PC-9 (cell line): Measurements from ENCODE around the gene LYPLAL1. TPM values are rescaled to one million over a fixed set of nuclear protein-coding genes. Genes with fewer than 3 reads are reported as not detected.

Experiments
- BruUV-seq: library from RNA; stranded (reverse); fragments of 400-500 nt; replicated peaks from 2 replicates; lab custom pipeline; 2021; lab: Mats Ljungman, UMichigan
- CTCF ChIA-PET: fragments of 300-600 bp; sonication (Branson Sonifier 250); formaldehyde crosslinking; loops from one replicate; lab custom pipeline; 2022; ENCODE audit warnings: antibody characterized with exemption; lab: Charles Lee
- POLR2A ChIA-PET: fragments of 300-600 bp; sonication (Branson Sonifier 250); formaldehyde crosslinking; loops from one replicate; lab custom pipeline; 2022; ENCODE audit warnings: antibody characterized with exemption; ENCODE audit not compliant: unreplicated experiment; lab: Charles Lee
- DNase-seq, 2 experiments: peaks; one replicate each; pipeline versions ENCODE4 v3.0.0 to v3.0.0-alpha.2; 2015 to 2022; ENCODE audit warnings: mixed read lengths in 1 of 2
- H2AFZ ChIP-seq: fragments of 200-600 bp; sonication (generic); 2 replicates; pipeline ENCODE4 v1.8.1; 2017; ENCODE audit warnings: antibody characterized with exemption
- H3F3A ChIP-seq: fragments of 200-600 bp; sonication (generic); 2 replicates; pipeline ENCODE4 v1.8.1; 2017; ENCODE audit warnings: antibody characterized with exemption, mild to moderate bottlenecking, low read depth; ENCODE audit not compliant: insufficient read depth
- H3K27ac ChIP-seq: fragments of 200-600 bp; sonication (generic); 2 replicates; pipeline ENCODE4 v1.6.1; 2016; ENCODE audit warnings: mixed run types
- H3K27me3 ChIP-seq: fragments of 200-600 bp; sonication (generic); 2 replicates; pipeline ENCODE4 v1.6.1; 2016; ENCODE audit warnings: low read depth, mixed run types; ENCODE audit not compliant: insufficient read depth
- H3K36me3 ChIP-seq: fragments of 200-600 bp; sonication (generic); 2 replicates; pipeline ENCODE4 v1.6.1; 2016; ENCODE audit warnings: low read depth, mixed run types
- H3K4me1 ChIP-seq: fragments of 200-600 bp; sonication (generic); replicated peaks from 2 replicates; pipeline ENCODE4 v1.6.1; 2016; ENCODE audit warnings: mixed run types; ENCODE audit not compliant: insufficient read depth
- H3K4me2 ChIP-seq: fragments of 200-600 bp; sonication (generic); 2 replicates; pipeline ENCODE4 v1.6.1; 2017; ENCODE audit warnings: mixed run types
- H3K4me3 ChIP-seq: fragments of 200-600 bp; sonication (generic); 2 replicates; pipeline ENCODE4 v1.6.1; 2016; ENCODE audit warnings: mixed run types
- H3K79me2 ChIP-seq: fragments of 200-600 bp; sonication (generic); 2 replicates; pipeline ENCODE4 v1.6.1; 2017; ENCODE audit warnings: low read depth, mixed run types
- H3K9me2 ChIP-seq: fragments of 200-600 bp; sonication (generic); 2 replicates; pipeline ENCODE4 v1.8.1; 2017; ENCODE audit warnings: mild to moderate bottlenecking; ENCODE audit not compliant: insufficient read depth
- H3K9me3 ChIP-seq: fragments of 200-600 bp; sonication (generic); 2 replicates; pipeline ENCODE4 v1.8.1; 2016; ENCODE audit warnings: low read depth; ENCODE audit not compliant: insufficient read depth
- H4K20me1 ChIP-seq: fragments of 200-600 bp; sonication (generic); 2 replicates; pipeline ENCODE4 v1.8.1; 2017; ENCODE audit not compliant: insufficient read depth
- EZH2 ChIP-seq: fragments of 200-600 bp; sonication (generic); IDR thresholded peaks from 2 replicates; pipeline ENCODE4 v1.8.0; 2017; ENCODE audit warnings: antibody characterized with exemption, low read depth
- intact Hi-C: fragments of 100-400 bp; cut with micrococcal nuclease; formaldehyde crosslinking; loops from one replicate; pipeline ENCODE4 v1.10.0; 2022; ENCODE audit not compliant: unreplicated experiment
- total RNA-seq: library from RNA; stranded (reverse); gene quantifications from 2 replicates; pipeline ENCODE4 v1.2.3, GENCODE V29; 2021
- TF ChIP-seq, protein P1 (sequence below): fragments of 200-600 bp; sonication (generic); conservative IDR thresholded peaks from 2 replicates; pipeline ENCODE4 v1.6.1; 2017; ENCODE audit warnings: mixed run types, antibody characterized with exemption, mild to moderate bottlenecking, moderate library complexity

LYPLAL1 gene
- total RNA-seq, 1 experiment from 2014 or later: 57.0 TPM

DNA sequence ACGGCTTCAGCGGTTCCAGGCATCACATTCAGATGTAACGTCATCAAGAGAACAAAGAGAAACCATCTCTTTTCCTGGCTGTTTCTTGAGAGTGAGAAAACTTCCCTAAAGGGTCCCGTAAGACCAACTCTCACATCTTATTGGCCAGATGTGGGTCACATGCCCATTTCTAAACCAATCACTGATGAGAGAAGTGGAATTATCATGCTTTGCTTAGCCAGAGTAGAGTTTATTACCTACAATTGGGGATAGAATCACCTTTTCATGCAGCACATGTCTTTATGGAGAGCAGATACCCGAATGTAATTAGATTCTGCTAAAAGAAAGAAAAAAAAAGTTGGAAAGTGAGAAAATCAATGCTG is 54.4 kb downstream of the LYPLAL1 start:
- no peaks in the 10 kb centered on the region for H3K9me2 ChIP-seq
- H4K20me1 ChIP-seq: no peaks in the 10 kb centered on the region
- no peak for DNase-seq
- H3K36me3 ChIP-seq: no peaks in the 10 kb centered on the region
- intact Hi-C loops: no loop called here
- H3K4me2 ChIP-seq: no peak overlapping the region
- ChIA-PET CTCF (no interaction called here), POLR2A (no interaction called here)
- TF ChIP-seq EZH2: no peak
- TF ChIP-seq, protein P1, sequence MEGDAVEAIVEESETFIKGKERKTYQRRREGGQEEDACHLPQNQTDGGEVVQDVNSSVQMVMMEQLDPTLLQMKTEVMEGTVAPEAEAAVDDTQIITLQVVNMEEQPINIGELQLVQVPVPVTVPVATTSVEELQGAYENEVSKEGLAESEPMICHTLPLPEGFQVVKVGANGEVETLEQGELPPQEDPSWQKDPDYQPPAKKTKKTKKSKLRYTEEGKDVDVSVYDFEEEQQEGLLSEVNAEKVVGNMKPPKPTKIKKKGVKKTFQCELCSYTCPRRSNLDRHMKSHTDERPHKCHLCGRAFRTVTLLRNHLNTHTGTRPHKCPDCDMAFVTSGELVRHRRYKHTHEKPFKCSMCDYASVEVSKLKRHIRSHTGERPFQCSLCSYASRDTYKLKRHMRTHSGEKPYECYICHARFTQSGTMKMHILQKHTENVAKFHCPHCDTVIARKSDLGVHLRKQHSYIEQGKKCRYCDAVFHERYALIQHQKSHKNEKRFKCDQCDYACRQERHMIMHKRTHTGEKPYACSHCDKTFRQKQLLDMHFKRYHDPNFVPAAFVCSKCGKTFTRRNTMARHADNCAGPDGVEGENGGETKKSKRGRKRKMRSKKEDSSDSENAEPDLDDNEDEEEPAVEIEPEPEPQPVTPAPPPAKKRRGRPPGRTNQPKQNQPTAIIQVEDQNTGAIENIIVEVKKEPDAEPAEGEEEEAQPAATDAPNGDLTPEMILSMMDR: no peak
- no peaks in the 10 kb centered on the region for H3K9me3 ChIP-seq
- BruUV-seq: no TSS peak
- H2AFZ ChIP-seq: no peak overlapping the region
- no peaks in the 10 kb centered on the region for H3K27me3 ChIP-seq
- H3K27ac ChIP-seq: no peak overlapping the region
- no peak overlapping the region for H3K4me3 ChIP-seq
- no peaks in the 10 kb centered on the region for H3F3A ChIP-seq
- H3K79me2 ChIP-seq: no peaks in the 10 kb centered on the region
- no peaks in the 10 kb centered on the region for H3K4me1 ChIP-seq

DNA sequence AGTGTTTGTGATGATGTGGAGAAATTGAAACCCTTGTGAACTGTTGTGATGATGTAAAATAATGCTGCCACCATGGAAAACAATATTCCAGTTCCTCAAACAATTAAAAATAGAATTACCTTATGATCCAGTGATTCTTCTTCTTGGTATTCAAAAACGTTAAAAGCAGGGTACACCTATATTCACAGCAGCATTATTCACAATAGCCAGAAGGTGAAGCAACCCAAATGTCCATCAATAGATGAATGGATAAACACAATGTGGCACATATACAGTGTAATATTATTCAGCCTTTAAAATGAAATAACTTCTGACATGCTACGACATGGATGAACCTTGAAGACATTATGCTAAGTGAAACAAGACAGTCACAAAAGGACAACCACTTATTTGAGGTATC is 59.2 kb downstream of the LYPLAL1 start:
- ChIA-PET CTCF (no interaction called here), POLR2A (no interaction called here)
- intact Hi-C loops: no loop called here
- Histone ChIP-seq H4K20me1 (no peaks in the 10 kb centered on the region), H3K4me3 (no peak overlapping the region), H3K79me2 (no peaks in the 10 kb centered on the region), H3K27ac (no peak overlapping the region), H3F3A (no peaks in the 10 kb centered on the region), H2AFZ (no peak overlapping the region), H3K27me3 (no peaks in the 10 kb centered on the region), H3K9me2 (no peaks in the 10 kb centered on the region), H3K4me2 (no peak overlapping the region), H3K36me3 (no peaks in the 10 kb centered on the region), H3K9me3 (no peaks in the 10 kb centered on the region), H3K4me1 (no peaks in the 10 kb centered on the region)
- no peak for TF ChIP-seq EZH2
- TF ChIP-seq, protein P1: no peak
- no peak for DNase-seq
- no TSS peak for BruUV-seq

DNA sequence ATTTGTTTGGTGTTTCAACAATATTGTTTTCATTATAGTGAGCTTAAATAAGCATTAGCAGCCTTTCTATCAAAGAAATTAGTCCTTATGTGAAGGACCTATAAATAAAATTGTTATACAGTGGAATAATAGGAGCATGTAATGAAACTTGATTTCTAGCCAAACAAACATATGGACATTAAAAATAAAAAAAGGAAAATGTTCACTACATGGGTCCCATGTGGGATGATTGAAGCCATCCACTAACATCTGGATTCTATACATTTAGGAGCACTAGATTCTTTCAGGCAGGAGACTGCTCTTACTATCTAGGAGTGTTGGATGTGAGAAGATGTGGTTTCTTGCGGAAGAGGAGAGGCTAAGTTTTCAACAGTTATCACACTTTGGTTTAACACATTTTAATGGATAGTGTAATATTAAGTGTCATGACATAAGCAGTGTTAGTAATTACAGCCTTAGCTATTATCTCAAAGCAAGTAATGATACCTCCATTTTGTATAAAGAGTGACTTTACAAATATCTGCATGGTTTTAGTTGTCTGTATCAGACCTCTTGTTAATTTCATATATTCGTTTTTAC is 62.3 kb downstream of the LYPLAL1 start:
- ChIA-PET POLR2A (no interaction called here), CTCF (no interaction called here)

More for the DNA sequence above, 62.3 kb downstream of the LYPLAL1 start:
- Histone ChIP-seq H3K36me3 (no peaks in the 10 kb centered on the region), H3K27me3 (no peaks in the 10 kb centered on the region), H3F3A (no peaks in the 10 kb centered on the region), H4K20me1 (no peaks in the 10 kb centered on the region), H3K9me3 (no peaks in the 10 kb centered on the region), H3K4me2 (no peak overlapping the region), H3K79me2 (no peaks in the 10 kb centered on the region), H3K4me1 (no peaks in the 10 kb centered on the region), H3K4me3 (no peak overlapping the region), H3K9me2 (no peaks in the 10 kb centered on the region), H2AFZ (no peak overlapping the region), H3K27ac (no peak overlapping the region)
- intact Hi-C loops: no loop called here
- TF ChIP-seq, protein P1: no peak
- no peak for TF ChIP-seq EZH2
- no TSS peak for BruUV-seq
- no peak for DNase-seq
